GM12875 (cell line): ENCODE measurements around the gene ZNF469.

Experiments
- H3K4me3 ChIP-seq: one replicate; pipeline ENCODE4 v1.5.1; 2011; ENCODE audit warnings: low read depth, low read length, control low read depth
- CTCF ChIP-seq: IDR thresholded peaks from 2 replicates; pipeline ENCODE4 v1.5.1; 2011; ENCODE audit warnings: low read depth, mild to moderate bottlenecking, control low read depth, inconsistent platforms, low read length, moderate library complexity, borderline replicate concordance; ENCODE audit not compliant: insufficient read depth

The ZNF469 gene

GRCh38 chr16:88382491-88383400 lies at the start of gene ZNF469:
Gene ZNF469 (plus strand): TSS chr16:88382959. CDS start chr16:88427471, 44,512 bp downstream.
- H3K4me3 ChIP-seq, result no peak within 1 kb of the TSS
- TF ChIP-seq CTCF, result no peak

- no peak for TF ChIP-seq CTCF
- H3K4me3 ChIP-seq, result no peak overlapping the region
Measured at GRCh38 chr16:88333848-88334777, 48.6 kb upstream of the ZNF469 start.

DNA sequence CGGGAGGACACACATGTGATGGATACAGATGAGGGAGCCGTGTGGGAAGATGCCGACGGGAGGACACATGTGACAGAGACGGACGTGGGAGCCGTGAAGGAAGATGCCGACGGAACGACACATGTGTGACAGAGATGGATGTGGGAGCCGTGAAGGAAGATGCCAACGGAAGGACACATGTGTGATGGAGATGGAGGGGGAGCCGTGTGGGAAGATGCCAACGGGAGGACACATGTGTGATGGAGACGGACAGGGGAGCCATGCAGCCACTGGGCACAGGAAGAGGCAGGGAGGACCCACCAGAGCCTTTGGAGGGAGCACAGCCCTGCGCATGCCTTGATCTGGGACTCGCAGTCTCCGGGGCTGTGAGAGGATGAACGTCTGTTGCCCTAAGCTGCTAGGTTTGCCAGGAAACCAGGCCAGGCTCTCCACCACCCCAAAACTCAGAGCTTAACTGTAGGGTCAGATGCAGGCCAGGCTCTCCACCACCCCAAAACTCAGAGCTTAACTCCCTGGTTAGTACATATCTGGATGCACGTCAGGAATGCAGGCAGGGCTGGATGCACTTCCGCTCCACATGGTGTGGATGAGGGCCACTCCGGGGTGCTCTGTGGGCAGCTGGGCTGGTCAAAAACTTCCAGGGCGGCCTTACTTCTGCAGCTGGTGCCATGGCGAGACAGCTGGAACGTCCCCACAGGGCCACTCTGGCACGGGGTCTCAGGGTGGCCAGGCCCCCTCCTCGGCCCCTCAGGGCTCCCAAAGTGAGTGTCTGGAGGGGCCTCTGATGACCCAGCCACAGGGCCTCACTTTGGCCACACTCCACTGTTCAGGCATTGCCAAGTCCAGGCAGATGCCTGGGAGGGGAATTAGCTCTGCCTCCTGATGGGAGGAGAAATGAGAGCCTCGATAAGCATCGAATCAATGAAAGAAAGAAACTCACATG lies 47.7 kb upstream of the ZNF469 start:
- no peak for TF ChIP-seq CTCF
- no peak overlapping the region for H3K4me3 ChIP-seq

GRCh38 chr16:88337021-88337420 lies 45.7 kb upstream of the ZNF469 start:
- TF ChIP-seq CTCF, result no peak
- no peak overlapping the region for H3K4me3 ChIP-seq

DNA sequence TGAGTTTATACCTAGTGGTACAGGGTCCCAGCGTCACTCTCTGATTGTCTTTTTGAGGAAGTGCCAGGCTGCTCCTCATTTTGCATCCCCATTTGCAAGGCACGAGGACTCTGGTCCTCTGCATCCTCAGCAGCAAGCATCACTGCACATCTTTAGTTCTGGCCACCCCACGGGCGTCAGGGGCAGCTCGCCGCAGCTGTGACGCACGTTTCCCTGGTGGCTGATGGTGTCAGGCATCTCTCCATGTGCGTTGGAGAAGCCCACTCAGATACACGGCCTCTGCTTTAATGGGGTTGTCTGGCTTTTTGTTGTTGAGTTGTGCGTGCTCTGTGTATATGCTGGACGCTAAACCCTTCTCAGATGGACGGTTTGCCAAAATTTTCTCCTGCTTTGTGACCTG lies 45.2 kb upstream of the ZNF469 start:
- TF ChIP-seq CTCF, result no peak

GRCh38 chr16:88338111-88338510 lies 44.6 kb upstream of the ZNF469 start:
- no peak overlapping the region for H3K4me3 ChIP-seq
- TF ChIP-seq CTCF, result no peak

More for the DNA sequence above, 45.2 kb upstream of the ZNF469 start:
- no peak overlapping the region for H3K4me3 ChIP-seq
